ENCODE data around the gene PRR20G.
"Not testable (repeated sequence)": the region's sequence is repeated elsewhere in the genome, so short reads cannot be mapped to it uniquely, and the experiment has no call there.

PRR20G gene

GRCh38 chr3:127320529-127321121, 32.8 kb upstream of the PRR20G start:
- Histone ChIP-seq H3K9ac (ENCODE audit: low read length) (no peak overlapping the region), H3K9me3 (ENCODE audit: low read length) (no peaks in the 10 kb centered on the region), H3K36me3 (ENCODE audit: insufficient read depth, low read length) (no peaks in the 10 kb centered on the region), H3K4me3 (ENCODE audit: low read depth in 1 of 2, low read length in 2 of 2) (no peak overlapping the region), H3K27me3 (ENCODE audit: control insufficient read depth in 1 of 2, insufficient read depth in 2 of 2, low read length in 2 of 2) (no peaks in the 10 kb centered on the region), H3K27ac (ENCODE audit: low read depth, low read length) (no peak overlapping the region), H3K4me1 (ENCODE audit: insufficient read depth, low read length) (no peaks in the 10 kb centered on the region)

- H3K27ac ChIP-seq (ENCODE audit: low read depth, low read length), result no peak overlapping the region
- no peaks in the 10 kb centered on the region for H3K4me1 ChIP-seq (ENCODE audit: insufficient read depth, low read length)
- H3K27me3 ChIP-seq (ENCODE audit: control insufficient read depth in 1 of 2, insufficient read depth in 2 of 2, low read length in 2 of 2), result no peaks in the 10 kb centered on the region
- no peaks in the 10 kb centered on the region for H3K36me3 ChIP-seq (ENCODE audit: insufficient read depth, low read length)
- H3K9ac ChIP-seq (ENCODE audit: low read length), result no peak overlapping the region
- no peaks in the 10 kb centered on the region for H3K9me3 ChIP-seq (ENCODE audit: low read length)
- H3K4me3 ChIP-seq (ENCODE audit: low read depth in 1 of 2, low read length in 2 of 2), result no peak overlapping the region
Measured at GRCh38 chr3:127316685-127317084, 28.8 kb upstream of the PRR20G start.

GRCh38 chr3:127312818-127313217, 25.0 kb upstream of the PRR20G start:
- Histone ChIP-seq H3K36me3 (ENCODE audit: insufficient read depth, low read length) (no peaks in the 10 kb centered on the region), H3K9ac (ENCODE audit: low read length) (no peak overlapping the region), H3K4me1 (ENCODE audit: insufficient read depth, low read length) (no peaks in the 10 kb centered on the region), H3K9me3 (ENCODE audit: low read length) (no peaks in the 10 kb centered on the region), H3K4me3 (ENCODE audit: low read depth in 1 of 2, low read length in 2 of 2) (no peak overlapping the region), H3K27me3 (ENCODE audit: control insufficient read depth in 1 of 2, insufficient read depth in 2 of 2, low read length in 2 of 2) (no peaks in the 10 kb centered on the region), H3K27ac (ENCODE audit: low read depth, low read length) (no peak overlapping the region)

- H3K36me3 ChIP-seq (ENCODE audit: insufficient read depth, low read length); H3K4me3 ChIP-seq (ENCODE audit: low read depth in 1 of 2, low read length in 2 of 2); H3K4me1 ChIP-seq (ENCODE audit: insufficient read depth, low read length); H3K9ac ChIP-seq (ENCODE audit: low read length); H3K9me3 ChIP-seq (ENCODE audit: low read length); H3K27ac ChIP-seq (ENCODE audit: low read depth, low read length): not testable (repeated sequence)
- H3K27me3 ChIP-seq (ENCODE audit: control insufficient read depth in 1 of 2, insufficient read depth in 2 of 2, low read length in 2 of 2), result peaks cover 0 to 12% of the 10 kb centered on the region in 2 donors
Measured at GRCh38 chr3:127308821-127309220, 21.0 kb upstream of the PRR20G start.

- H3K27me3 ChIP-seq (ENCODE audit: control insufficient read depth in 1 of 2, insufficient read depth in 2 of 2, low read length in 2 of 2), result peaks cover 0 to 12% of the 10 kb centered on the region in 2 donors
Measured at GRCh38 chr3:127307916-127308315, 20.1 kb upstream of the PRR20G start.

GRCh38 chr3:127307112-127307835, 19.4 kb upstream of the PRR20G start:
- Histone ChIP-seq H3K4me3 (ENCODE audit: low read depth in 1 of 2, low read length in 2 of 2) (no peak overlapping the region), H3K27me3 (ENCODE audit: control insufficient read depth in 1 of 2, insufficient read depth in 2 of 2, low read length in 2 of 2) (peaks cover 0 to 12% of the 10 kb centered on the region in 2 donors), H3K9me3 (ENCODE audit: low read length) (no peaks in the 10 kb centered on the region), H3K27ac (ENCODE audit: low read depth, low read length) (no peak overlapping the region), H3K36me3 (ENCODE audit: insufficient read depth, low read length) (no peaks in the 10 kb centered on the region), H3K4me1 (ENCODE audit: insufficient read depth, low read length) (no peaks in the 10 kb centered on the region), H3K9ac (ENCODE audit: low read length) (no peak overlapping the region)

More at GRCh38 chr3:127307916-127308315, 20.1 kb upstream of the PRR20G start:
- H3K4me1 ChIP-seq (ENCODE audit: insufficient read depth, low read length), result no peaks in the 10 kb centered on the region
- no peaks in the 10 kb centered on the region for H3K9me3 ChIP-seq (ENCODE audit: low read length)
- no peak overlapping the region for H3K9ac ChIP-seq (ENCODE audit: low read length)
- H3K27ac ChIP-seq (ENCODE audit: low read depth, low read length), result no peak overlapping the region
- no peaks in the 10 kb centered on the region for H3K36me3 ChIP-seq (ENCODE audit: insufficient read depth, low read length)
- no peak overlapping the region for H3K4me3 ChIP-seq (ENCODE audit: low read depth in 1 of 2, low read length in 2 of 2)

GRCh38 chr3:127306361-127307111, 18.7 kb upstream of the PRR20G start:
- no peak overlapping the region for H3K9ac ChIP-seq (ENCODE audit: low read length)
- H3K4me1 ChIP-seq (ENCODE audit: insufficient read depth, low read length), result no peaks in the 10 kb centered on the region
- no peaks in the 10 kb centered on the region for H3K36me3 ChIP-seq (ENCODE audit: insufficient read depth, low read length)
- H3K27ac ChIP-seq (ENCODE audit: low read depth, low read length), result no peak overlapping the region
- H3K9me3 ChIP-seq (ENCODE audit: low read length), result no peaks in the 10 kb centered on the region
- no peak overlapping the region for H3K4me3 ChIP-seq (ENCODE audit: low read depth in 1 of 2, low read length in 2 of 2)
- H3K27me3 ChIP-seq (ENCODE audit: control insufficient read depth in 1 of 2, insufficient read depth in 2 of 2, low read length in 2 of 2), result peaks cover 0 to 12% of the 10 kb centered on the region in 2 donors

GRCh38 chr3:127305499-127306060, 17.7 kb upstream of the PRR20G start:
- no peak overlapping the region for H3K4me3 ChIP-seq (ENCODE audit: low read depth in 1 of 2, low read length in 2 of 2)
- no peaks in the 10 kb centered on the region for H3K4me1 ChIP-seq (ENCODE audit: insufficient read depth, low read length)
- no peak overlapping the region for H3K9ac ChIP-seq (ENCODE audit: low read length)
- peaks cover 0 to 12% of the 10 kb centered on the region in 2 donors for H3K27me3 ChIP-seq (ENCODE audit: control insufficient read depth in 1 of 2, insufficient read depth in 2 of 2, low read length in 2 of 2)
- no peak overlapping the region for H3K27ac ChIP-seq (ENCODE audit: low read depth, low read length)
- no peaks in the 10 kb centered on the region for H3K36me3 ChIP-seq (ENCODE audit: insufficient read depth, low read length)
- no peaks in the 10 kb centered on the region for H3K9me3 ChIP-seq (ENCODE audit: low read length)

GRCh38 chr3:127304121-127304744, 16.4 kb upstream of the PRR20G start:
- Histone ChIP-seq H3K9me3 (ENCODE audit: low read length) (no peaks in the 10 kb centered on the region), H3K36me3 (ENCODE audit: insufficient read depth, low read length) (no peaks in the 10 kb centered on the region), H3K4me3 (ENCODE audit: low read depth in 1 of 2, low read length in 2 of 2) (no peak overlapping the region), H3K27me3 (ENCODE audit: control insufficient read depth in 1 of 2, insufficient read depth in 2 of 2, low read length in 2 of 2) (peaks cover 0 to 12% of the 10 kb centered on the region in 2 donors), H3K9ac (ENCODE audit: low read length) (no peak overlapping the region), H3K4me1 (ENCODE audit: insufficient read depth, low read length) (no peaks in the 10 kb centered on the region), H3K27ac (ENCODE audit: low read depth, low read length) (no peak overlapping the region)

GRCh38 chr3:127299276-127299675, 11.4 kb upstream of the PRR20G start:
- Histone ChIP-seq H3K36me3 (ENCODE audit: insufficient read depth, low read length) (no peaks in the 10 kb centered on the region), H3K27me3 (ENCODE audit: control insufficient read depth in 1 of 2, insufficient read depth in 2 of 2, low read length in 2 of 2) (no peaks in the 10 kb centered on the region), H3K4me1 (ENCODE audit: insufficient read depth, low read length) (no peaks in the 10 kb centered on the region), H3K27ac (ENCODE audit: low read depth, low read length) (no peak overlapping the region), H3K9me3 (ENCODE audit: low read length) (no peaks in the 10 kb centered on the region), H3K4me3 (ENCODE audit: low read depth in 1 of 2, low read length in 2 of 2) (no peak overlapping the region), H3K9ac (ENCODE audit: low read length) (no peak overlapping the region)

- Histone ChIP-seq H3K9ac (ENCODE audit: low read length) (no peak overlapping the region), H3K4me1 (ENCODE audit: insufficient read depth, low read length) (no peaks in the 10 kb centered on the region), H3K27ac (ENCODE audit: low read depth, low read length) (no peak overlapping the region), H3K4me3 (ENCODE audit: low read depth in 1 of 2, low read length in 2 of 2) (no peak overlapping the region), H3K36me3 (ENCODE audit: insufficient read depth, low read length) (no peaks in the 10 kb centered on the region), H3K9me3 (ENCODE audit: low read length) (no peaks in the 10 kb centered on the region), H3K27me3 (ENCODE audit: control insufficient read depth in 1 of 2, insufficient read depth in 2 of 2, low read length in 2 of 2) (no peaks in the 10 kb centered on the region)
Measured at GRCh38 chr3:127296959-127297358, 9.1 kb upstream of the PRR20G start.

Measured in muscle layer of colon (tissue), 2 donors.